ENCODE data around the gene TLX3.

GRCh38 chr5:171271798-171272197 is 37.2 kb upstream of the TLX3 start:
- TF ChIP-seq CTCF (conservative IDR thresholded peaks at IDR 0.05): no peak
- TF ChIP-seq EZH2 (IDR thresholded peaks at IDR 0.05; ENCODE audit: low read depth): no peak
